Gastrocnemius medialis (tissue), 4 donors: ENCODE data around the gene DROSHA. TPM values are rescaled to one million over a fixed set of nuclear protein-coding genes. Genes with fewer than 3 reads are reported as not detected.

Experiments
- ATAC-seq, 2 donors: fragments of 150-250 bp; one replicate each; pipeline ENCODE4 v1.9.1; 2016
- DNase-seq, 2 donors: peaks; one replicate each; pipeline ENCODE4 v3.0.0-alpha.2; 2019
- H3K27ac ChIP-seq, 4 donors: fragments of 200-600 bp; sonication (generic); 1 replicate in 1 of 4; 2 replicates in 3 of 4; pipeline ENCODE4 v1.5.1; 2016 to 2018; ENCODE audit warnings: mild to moderate bottlenecking in 2 of 4, moderate library complexity in 1 of 4
- H3K27me3 ChIP-seq, 3 donors: fragments of 200-600 bp; sonication (generic) in 2 of 3; 1 replicate in 1 of 3; 2 replicates in 2 of 3; pipeline versions ENCODE4 v1.5.1 to v1.6.0; 2016 to 2019; ENCODE audit warnings: mild to moderate bottlenecking in 1 of 3, moderate library complexity in 1 of 3
- H3K36me3 ChIP-seq, 2 donors: fragments of 200-600 bp; sonication (generic) in 1 of 2; one replicate each; pipeline ENCODE4 v1.5.1; 2017 to 2018
- H3K4me1 ChIP-seq, 2 donors: fragments of 200-600 bp; sonication (generic) in 1 of 2; one replicate each; pipeline ENCODE4 v1.5.1; 2016 to 2017; ENCODE audit warnings: mild to moderate bottlenecking in 2 of 2
- H3K4me3 ChIP-seq, 4 donors: fragments of 200-600 bp; sonication (generic) in 3 of 4; 1 replicate in 1 of 4; 2 replicates in 3 of 4; pipeline ENCODE4 v1.5.1; 2016 to 2019; ENCODE audit warnings: mild to moderate bottlenecking in 2 of 4
- H3K9me3 ChIP-seq, 3 donors: fragments of 200-600 bp; sonication (generic) in 2 of 3; 1 replicate in 1 of 3; 2 replicates in 2 of 3; pipeline ENCODE4 v1.5.1; 2016 to 2019
- POLR2A ChIP-seq, 2 donors: fragments of 450-650 bp; IDR thresholded peaks; one replicate each; pipeline ENCODE4 v1.6.1; 2017; ENCODE audit warnings: antibody characterized with exemption in 2 of 2, mild to moderate bottlenecking in 2 of 2, moderate library complexity in 2 of 2
- in situ Hi-C, 4 donors: fragments of 200-750 bp; cut with MboI; loops; one replicate each; pipeline versions ENCODE4 v1.15.0 to v1.8.0; 2017; ENCODE audit warnings: low sequenced_read_pairs in 4 of 4
- intact Hi-C: fragments of 100-400 bp; cut with DNase I; formaldehyde crosslinking; loops from one replicate; pipeline ENCODE4 v1.15.1; 2023; ENCODE audit warnings: low total_unique reads
- total RNA-seq, 4 donors: library from RNA; depleted of rRNA; stranded (reverse); fragments of >200 nt; gene quantifications; one replicate each; pipeline versions ENCODE4 v1.1.0 to v1.2.3, GENCODE V29; 2016
- TF ChIP-seq, protein P1 (sequence below), 5 experiments: fragments of 450-650 bp in 3 of 5; fragments of 200-600 bp in 2 of 5; sonication (generic) in 2 of 5; IDR thresholded peaks in 4 of 5; conservative IDR thresholded peaks in 1 of 5; 1 replicate in 4 of 5; 2 replicates in 1 of 5; pipeline ENCODE4 v1.5.1; 2016 to 2019; ENCODE audit warnings: antibody characterized with exemption in 5 of 5, mild to moderate bottlenecking in 3 of 5, moderate library complexity in 3 of 5

The DROSHA gene
- total RNA-seq, 4 donors from 2014 or later = 9.2 to 28.8 (median 28.4) TPM

DNA sequence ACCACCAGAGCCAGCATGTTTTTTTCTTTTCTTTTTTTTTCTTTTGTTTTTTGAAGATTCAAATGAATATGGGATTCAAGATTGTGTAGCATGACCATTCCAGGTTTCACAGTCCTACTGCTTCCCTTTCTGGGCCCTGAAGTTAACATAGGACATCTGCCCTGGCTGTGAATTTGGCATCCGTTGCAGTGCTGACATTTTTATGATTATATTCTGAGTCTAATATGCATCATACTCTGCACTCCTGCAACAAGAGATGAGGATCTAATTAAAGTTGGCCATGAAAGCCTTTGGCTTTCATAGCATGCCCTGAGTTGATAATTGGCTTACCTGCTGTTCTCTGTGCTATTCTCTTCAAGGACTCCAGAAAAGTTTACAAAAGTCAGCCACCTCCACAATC, 30.1 kb upstream of the DROSHA start:
- Histone ChIP-seq H3K36me3 (peaks cover 3 to 7% of the 10 kb centered on the region in 2 donors), H3K9me3 (no peaks in the 10 kb centered on the region), H3K4me1 (no peaks in the 10 kb centered on the region), H3K4me3 (no peak overlapping the region), H3K27ac (no peak overlapping the region), H3K27me3 (no peaks in the 10 kb centered on the region)
- in situ Hi-C loops (no loop called here), intact Hi-C loops (no loop called here)
- no peak for DNase-seq
- TF ChIP-seq, protein P1, sequence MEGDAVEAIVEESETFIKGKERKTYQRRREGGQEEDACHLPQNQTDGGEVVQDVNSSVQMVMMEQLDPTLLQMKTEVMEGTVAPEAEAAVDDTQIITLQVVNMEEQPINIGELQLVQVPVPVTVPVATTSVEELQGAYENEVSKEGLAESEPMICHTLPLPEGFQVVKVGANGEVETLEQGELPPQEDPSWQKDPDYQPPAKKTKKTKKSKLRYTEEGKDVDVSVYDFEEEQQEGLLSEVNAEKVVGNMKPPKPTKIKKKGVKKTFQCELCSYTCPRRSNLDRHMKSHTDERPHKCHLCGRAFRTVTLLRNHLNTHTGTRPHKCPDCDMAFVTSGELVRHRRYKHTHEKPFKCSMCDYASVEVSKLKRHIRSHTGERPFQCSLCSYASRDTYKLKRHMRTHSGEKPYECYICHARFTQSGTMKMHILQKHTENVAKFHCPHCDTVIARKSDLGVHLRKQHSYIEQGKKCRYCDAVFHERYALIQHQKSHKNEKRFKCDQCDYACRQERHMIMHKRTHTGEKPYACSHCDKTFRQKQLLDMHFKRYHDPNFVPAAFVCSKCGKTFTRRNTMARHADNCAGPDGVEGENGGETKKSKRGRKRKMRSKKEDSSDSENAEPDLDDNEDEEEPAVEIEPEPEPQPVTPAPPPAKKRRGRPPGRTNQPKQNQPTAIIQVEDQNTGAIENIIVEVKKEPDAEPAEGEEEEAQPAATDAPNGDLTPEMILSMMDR (IDR thresholded peaks at IDR 0.05 in 4 of 5, conservative IDR thresholded peaks at IDR 0.05 in 1 of 5) = no peak
- no peak for TF ChIP-seq POLR2A (IDR thresholded peaks at IDR 0.05)
- no peak for ATAC-seq

DNA sequence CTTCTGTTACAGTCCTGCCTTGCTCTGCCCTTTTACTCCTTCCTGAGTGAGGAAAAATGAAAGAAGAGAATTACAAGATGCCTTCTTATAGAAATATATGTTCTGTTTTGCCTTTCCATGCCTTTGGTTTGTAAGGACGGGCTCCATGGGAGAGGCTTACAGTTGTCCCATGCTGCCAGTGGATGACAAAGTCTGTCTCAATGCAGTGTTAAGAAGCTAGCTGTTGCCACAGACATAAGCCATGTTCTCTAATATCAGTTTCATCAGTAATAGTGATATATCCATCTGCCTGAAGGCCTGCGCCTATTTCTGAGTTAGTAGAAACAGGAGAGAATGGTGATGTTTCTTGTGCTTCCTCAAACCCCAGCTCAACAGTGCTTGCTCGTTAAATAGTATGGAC, 28.0 kb upstream of the DROSHA start:
- no peak for TF ChIP-seq POLR2A (IDR thresholded peaks at IDR 0.05)
- TF ChIP-seq, protein P1 (IDR thresholded peaks at IDR 0.05 in 4 of 5, conservative IDR thresholded peaks at IDR 0.05 in 1 of 5) = no peak
- Histone ChIP-seq H3K27me3 (no peaks in the 10 kb centered on the region), H3K27ac (no peak overlapping the region), H3K4me1 (no peaks in the 10 kb centered on the region), H3K9me3 (no peaks in the 10 kb centered on the region), H3K36me3 (peaks cover 3 to 25% of the 10 kb centered on the region in 2 donors), H3K4me3 (no peak overlapping the region)
- ATAC-seq (no peak), DNase-seq (no peak)
- in situ Hi-C loops (no loop called here), intact Hi-C loops (no loop called here)

DNA sequence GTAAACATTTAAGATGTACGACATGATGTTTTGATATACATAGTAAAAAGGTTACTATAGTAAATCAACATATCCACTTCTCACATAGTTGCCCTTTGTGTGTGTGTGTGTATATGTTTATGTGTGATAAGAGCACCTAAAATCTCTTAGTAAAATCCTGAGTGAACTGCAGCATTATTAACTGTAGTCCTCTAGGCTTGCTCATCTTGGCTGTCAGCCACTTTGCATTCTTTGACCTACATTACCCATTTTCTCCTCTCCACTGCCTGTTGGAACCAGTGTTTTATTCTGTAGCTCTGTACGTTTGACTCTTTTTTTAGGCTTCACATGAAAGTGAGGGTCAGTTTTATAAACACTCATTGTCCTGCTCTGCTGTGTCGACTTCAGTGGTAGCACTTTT, 24.6 kb upstream of the DROSHA start:
- no peaks in the 10 kb centered on the region for H3K9me3 ChIP-seq
- in situ Hi-C loops = no loop called here
- no peaks in the 10 kb centered on the region for H3K4me1 ChIP-seq
- no peak overlapping the region for H3K27ac ChIP-seq
- no peak for ATAC-seq
- H3K4me3 ChIP-seq = no peak overlapping the region
- H3K27me3 ChIP-seq = no peaks in the 10 kb centered on the region
- peaks cover 9 to 58% of the 10 kb centered on the region in 2 donors for H3K36me3 ChIP-seq
- intact Hi-C loops = no loop called here
- TF ChIP-seq POLR2A (IDR thresholded peaks at IDR 0.05) = no peak
- TF ChIP-seq, protein P1 (IDR thresholded peaks at IDR 0.05 in 4 of 5, conservative IDR thresholded peaks at IDR 0.05 in 1 of 5) = no peak
- DNase-seq = no peak

DNA sequence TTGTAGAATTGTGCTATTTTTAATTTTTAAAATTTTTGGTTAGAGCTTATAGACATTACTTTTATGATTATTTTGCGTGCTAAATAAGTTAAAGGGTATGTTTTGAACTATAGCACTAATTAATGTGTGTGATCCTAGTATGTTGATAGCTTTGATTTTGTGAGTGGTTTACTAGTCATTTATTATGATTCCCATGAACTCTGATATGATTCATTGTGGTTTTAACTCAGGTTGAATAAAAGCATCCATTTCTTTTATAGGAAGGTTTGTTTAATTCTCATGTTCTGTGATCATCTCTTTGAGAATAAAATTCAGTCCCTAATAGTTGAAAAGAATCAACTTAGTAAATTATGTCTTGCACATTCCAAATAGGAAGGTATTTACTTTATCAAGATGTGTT, 22.7 kb upstream of the DROSHA start:
- intact Hi-C loops = no loop called here
- H3K27me3 ChIP-seq = no peaks in the 10 kb centered on the region
- no peaks in the 10 kb centered on the region for H3K9me3 ChIP-seq
- DNase-seq (no peak), ATAC-seq (no peak)
- TF ChIP-seq, protein P1 (IDR thresholded peaks at IDR 0.05 in 4 of 5, conservative IDR thresholded peaks at IDR 0.05 in 1 of 5) = no peak
- TF ChIP-seq POLR2A (IDR thresholded peaks at IDR 0.05) = no peak
- in situ Hi-C loops = no loop called here
- no peak overlapping the region for H3K27ac ChIP-seq
- H3K36me3 ChIP-seq = peaks cover 5 to 64% of the 10 kb centered on the region in 2 donors
- no peak overlapping the region for H3K4me3 ChIP-seq
- H3K4me1 ChIP-seq = no peaks in the 10 kb centered on the region

DNA sequence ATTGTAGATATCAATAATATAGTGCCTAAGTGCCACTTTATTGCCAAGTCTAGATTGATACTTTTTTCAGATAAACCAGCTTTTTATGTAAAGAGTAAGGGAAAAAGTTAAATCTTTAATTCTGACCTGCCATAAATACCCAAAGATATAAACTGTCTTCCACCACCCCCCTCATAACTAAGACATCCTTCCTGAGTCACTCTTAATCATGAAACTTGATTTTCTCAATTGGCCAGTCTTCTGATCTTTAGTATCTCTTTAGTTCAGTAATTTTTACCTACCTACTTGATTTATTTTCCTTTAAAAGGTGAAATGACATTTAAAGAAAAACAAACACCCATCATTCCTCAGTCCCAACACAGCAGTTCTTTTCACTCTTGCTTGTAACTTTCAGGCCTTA, 22.0 kb upstream of the DROSHA start:
- Histone ChIP-seq H3K4me3 (no peak overlapping the region), H3K36me3 (peaks cover 5 to 67% of the 10 kb centered on the region in 2 donors), H3K27me3 (no peaks in the 10 kb centered on the region), H3K4me1 (no peaks in the 10 kb centered on the region), H3K9me3 (no peaks in the 10 kb centered on the region), H3K27ac (no peak overlapping the region)
- intact Hi-C loops (no loop called here), in situ Hi-C loops (no loop called here)
- no peak for TF ChIP-seq POLR2A (IDR thresholded peaks at IDR 0.05)
- TF ChIP-seq, protein P1 (IDR thresholded peaks at IDR 0.05 in 4 of 5, conservative IDR thresholded peaks at IDR 0.05 in 1 of 5) = no peak
- DNase-seq = no peak
- ATAC-seq = no peak
